22Rv1 (cell line): Measurements from ENCODE around the gene ZMYND10.

Source experiments
- ZFX ChIP-seq: fragments of 450-650 bp; IDR thresholded peaks from 2 replicates; pipeline ENCODE4 v1.6.1; 2017; ENCODE audit warnings: antibody characterized with exemption, borderline replicate concordance
- TF ChIP-seq, protein P1 (sequence below): fragments of 450-650 bp; IDR thresholded peaks from 2 replicates; pipeline ENCODE4 v1.5.1; 2017; ENCODE audit warnings: mild to moderate bottlenecking

DNA sequence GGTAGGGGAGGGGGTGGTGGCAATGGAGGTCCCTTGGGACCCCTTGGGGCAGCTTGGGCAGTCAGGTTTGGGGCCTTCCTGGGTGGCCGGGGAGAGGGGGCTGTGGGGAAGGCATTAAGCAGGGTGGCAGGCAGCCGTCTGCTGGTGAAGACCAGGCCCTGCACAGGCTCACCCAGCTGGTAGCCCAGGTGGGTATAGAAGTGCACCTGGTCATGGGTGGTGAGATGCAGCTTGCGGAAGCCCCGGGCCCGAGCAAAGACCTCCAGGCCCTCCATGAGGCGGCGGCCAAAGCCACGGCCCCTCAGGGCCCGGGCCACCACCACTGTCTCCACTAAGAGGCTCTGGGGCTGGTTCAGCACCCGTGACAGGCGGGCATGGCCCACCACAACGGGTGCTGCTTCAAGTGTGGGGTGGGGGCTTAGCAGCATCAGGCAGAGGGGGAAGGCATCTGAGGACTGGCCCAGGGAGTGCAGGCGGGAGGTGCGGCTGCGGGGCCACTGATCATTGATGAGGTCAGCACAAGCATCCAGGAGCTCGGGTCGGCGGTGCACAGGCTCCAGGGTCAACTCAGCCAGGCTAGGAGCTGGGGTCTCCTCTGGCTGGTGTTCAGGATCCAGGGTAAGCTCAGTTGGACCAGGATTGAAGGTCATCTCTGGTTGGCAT lies 48.7 kb downstream of the ZMYND10 start:
- TF ChIP-seq, protein P1, sequence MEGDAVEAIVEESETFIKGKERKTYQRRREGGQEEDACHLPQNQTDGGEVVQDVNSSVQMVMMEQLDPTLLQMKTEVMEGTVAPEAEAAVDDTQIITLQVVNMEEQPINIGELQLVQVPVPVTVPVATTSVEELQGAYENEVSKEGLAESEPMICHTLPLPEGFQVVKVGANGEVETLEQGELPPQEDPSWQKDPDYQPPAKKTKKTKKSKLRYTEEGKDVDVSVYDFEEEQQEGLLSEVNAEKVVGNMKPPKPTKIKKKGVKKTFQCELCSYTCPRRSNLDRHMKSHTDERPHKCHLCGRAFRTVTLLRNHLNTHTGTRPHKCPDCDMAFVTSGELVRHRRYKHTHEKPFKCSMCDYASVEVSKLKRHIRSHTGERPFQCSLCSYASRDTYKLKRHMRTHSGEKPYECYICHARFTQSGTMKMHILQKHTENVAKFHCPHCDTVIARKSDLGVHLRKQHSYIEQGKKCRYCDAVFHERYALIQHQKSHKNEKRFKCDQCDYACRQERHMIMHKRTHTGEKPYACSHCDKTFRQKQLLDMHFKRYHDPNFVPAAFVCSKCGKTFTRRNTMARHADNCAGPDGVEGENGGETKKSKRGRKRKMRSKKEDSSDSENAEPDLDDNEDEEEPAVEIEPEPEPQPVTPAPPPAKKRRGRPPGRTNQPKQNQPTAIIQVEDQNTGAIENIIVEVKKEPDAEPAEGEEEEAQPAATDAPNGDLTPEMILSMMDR, result no peak
- TF ChIP-seq ZFX, result no peak
